SK-N-SH (cell line): ENCODE results near the gene REEP3. TPM values are rescaled to one million over a fixed set of nuclear protein-coding genes. Genes with fewer than 3 reads are reported as not detected.

Experiments used
- CTCF ChIA-PET: fragments of 300-600, 350-600 bp; formaldehyde crosslinking; extraction: SDS; loops from one replicate; lab custom pipeline; 2021; lab: Yijun Ruan, JAX
- POLR2A ChIA-PET: fragments of 350-600 bp; sonication (Branson Sonifier 250); formaldehyde crosslinking; extraction: SDS; loops from one replicate; lab custom pipeline; 2020; ENCODE audit warnings: antibody characterized with exemption, inconsistent platforms; lab: Yijun Ruan, JAX
- DNase-seq: peaks from one replicate; pipeline ENCODE4 v3.0.0; 2012
- H2AFZ ChIP-seq: fragments of 200-600 bp; sonication (generic); 2 replicates; pipeline ENCODE4 v1.8.1; 2016; ENCODE audit warnings: antibody characterized with exemption, mild to moderate bottlenecking, low read depth
- H3F3A ChIP-seq: fragments of 200-600 bp; sonication (generic); replicated peaks from 2 replicates; pipeline ENCODE3; 2016; ENCODE audit warnings: antibody characterized with exemption, mild to moderate bottlenecking; ENCODE audit not compliant: insufficient read depth
- H3K27ac ChIP-seq, 2 experiments: fragments of 200-500 bp in 1 of 2; fragments of 200-600 bp in 1 of 2; sonication (Bioruptor generic) in 1 of 2; sonication (generic), shearing (Covaris generic) in 1 of 2; 2 replicates each; pipeline versions ENCODE4 v1.5.1 to v1.6.1; 2014 to 2016; ENCODE audit warnings: low read depth in 2 of 2, inconsistent platforms in 1 of 2, low read length in 1 of 2, mild to moderate bottlenecking in 1 of 2, mixed read lengths in 1 of 2
- H3K27me3 ChIP-seq: fragments of 200-600 bp; sonication (generic), shearing (Covaris generic); 2 replicates; pipeline ENCODE4 v1.6.1; 2016; ENCODE audit warnings: mixed run types; ENCODE audit not compliant: insufficient read depth
- H3K36me3 ChIP-seq, 2 experiments: fragments of 200-500 bp in 1 of 2; fragments of 200-600 bp in 1 of 2; sonication (Bioruptor generic) in 1 of 2; sonication (generic) in 1 of 2; replicated peaks in 1 of 2; 2 replicates each; pipeline versions ENCODE3 to v1.5.1; 2014 to 2016; ENCODE audit warnings: low read length in 1 of 2, mild to moderate bottlenecking in 1 of 2; ENCODE audit not compliant: insufficient read depth in 2 of 2, control insufficient read depth in 1 of 2
- H3K4me1 ChIP-seq, 2 experiments: fragments of 200-500 bp in 1 of 2; fragments of 200-600 bp in 1 of 2; sonication (Bioruptor generic) in 1 of 2; sonication (generic), shearing (Covaris generic) in 1 of 2; 2 replicates each; pipeline versions ENCODE4 v1.5.1 to v1.6.1; 2014 to 2016; ENCODE audit warnings: low read depth in 1 of 2, low read length in 1 of 2, mixed run types in 1 of 2; ENCODE audit not compliant: insufficient read depth in 2 of 2, control insufficient read depth in 1 of 2
- H3K4me2 ChIP-seq: fragments of 200-600 bp; sonication (generic), shearing (Covaris generic); 2 replicates; pipeline ENCODE4 v1.6.1; 2017; ENCODE audit warnings: mixed run types
- H3K4me3 ChIP-seq, 2 experiments: fragments of 200-500 bp in 1 of 2; fragments of 200-600 bp in 1 of 2; sonication (Bioruptor generic) in 1 of 2; sonication (generic), shearing (Covaris generic) in 1 of 2; 2 replicates each; pipeline versions ENCODE4 v1.5.1 to v1.8.1; 2014 to 2016; ENCODE audit warnings: low read depth in 2 of 2, inconsistent platforms in 1 of 2, low read length in 1 of 2, mild to moderate bottlenecking in 1 of 2, mixed read lengths in 1 of 2, moderate library complexity in 1 of 2
- H3K79me2 ChIP-seq: fragments of 200-600 bp; sonication (generic); 2 replicates; pipeline ENCODE4 v1.8.1; 2017; ENCODE audit warnings: mild to moderate bottlenecking; ENCODE audit not compliant: insufficient read depth
- H3K9ac ChIP-seq: fragments of 200-600 bp; sonication (generic); 2 replicates; pipeline ENCODE4 v1.6.1; 2017; ENCODE audit warnings: mixed run types
- H3K9me2 ChIP-seq: fragments of 200-600 bp; sonication (generic); 2 replicates; pipeline ENCODE4 v1.6.1; 2017; ENCODE audit warnings: mixed run types
- H3K9me3 ChIP-seq: fragments of 200-600 bp; sonication (generic); 2 replicates; pipeline ENCODE4 v1.6.1; 2017; ENCODE audit warnings: mixed run types, mild to moderate bottlenecking, moderate library complexity
- H4K20me1 ChIP-seq: fragments of 200-600 bp; sonication (generic); 2 replicates; pipeline ENCODE4 v1.6.1; 2017; ENCODE audit warnings: mild to moderate bottlenecking, mixed run types; ENCODE audit not compliant: insufficient read depth
- CTCF ChIP-seq: fragments of 200-600 bp; sonication (generic); IDR thresholded peaks from 2 replicates; pipeline ENCODE4 v1.6.1; 2017; ENCODE audit warnings: antibody characterized with exemption, mild to moderate bottlenecking, moderate library complexity
- EP300 ChIP-seq, 2 experiments: IDR thresholded peaks; 2 replicates each; pipeline versions ENCODE4 v1.4.0 to v1.6.1; 2012; ENCODE audit warnings: borderline replicate concordance in 1 of 2, low read depth in 1 of 2, low read length in 1 of 2
- FOXM1 ChIP-seq: IDR thresholded peaks from 2 replicates; pipeline ENCODE4 v1.4.0; 2012; ENCODE audit warnings: low read depth, mild to moderate bottlenecking
- GATA2 ChIP-seq: sonication (generic); formaldehyde crosslinking; IDR thresholded peaks from 2 replicates; pipeline ENCODE4 v1.5.0; 2020; ENCODE audit warnings: mild to moderate bottlenecking, missing genetic modification reagents
- IRF3 ChIP-seq: fragments of 150-350 bp; IDR thresholded peaks from 2 replicates; pipeline ENCODE4 v1.6.1; 2016; ENCODE audit warnings: mild to moderate bottlenecking, low read depth, low read length
- MAX ChIP-seq: IDR thresholded peaks from 2 replicates; pipeline ENCODE4 v1.4.0; 2012; ENCODE audit warnings: low read depth
- MXI1 ChIP-seq: IDR thresholded peaks from 2 replicates; pipeline ENCODE4 v1.6.1; 2012; ENCODE audit warnings: mild to moderate bottlenecking, low read depth, low read length, improper control_type of control experiment
- NRF1 ChIP-seq: IDR thresholded peaks from 2 replicates; pipeline ENCODE4 v1.6.1; 2012; ENCODE audit warnings: low read depth, mild to moderate bottlenecking, low read length
- PBX3 ChIP-seq: IDR thresholded peaks from 2 replicates; pipeline ENCODE4; 2012
- SIN3A ChIP-seq: IDR thresholded peaks from 2 replicates; pipeline ENCODE4 v1.6.1; 2012; ENCODE audit warnings: low read depth, mild to moderate bottlenecking, low read length, moderate library complexity, borderline replicate concordance
- USF2 ChIP-seq: fragments of 150-350 bp; IDR thresholded peaks from 2 replicates; pipeline ENCODE4 v1.6.1; 2017; ENCODE audit warnings: antibody characterized with exemption, low read length, low read depth, borderline replicate concordance
- YY1 ChIP-seq: IDR thresholded peaks from 2 replicates; pipeline ENCODE4 v1.4.0; 2012; ENCODE audit warnings: low read depth, mild to moderate bottlenecking
- ZBTB33 ChIP-seq: IDR thresholded peaks from 2 replicates; pipeline ENCODE4 v1.4.0; 2012; ENCODE audit warnings: low read depth, borderline replicate concordance
- WGBS: methylation state at CpG from one replicate; pipeline ENCODE4 v1.1.6; 2017; ENCODE audit warnings: low lambda C conversion rate; 5-methylcytosine and 5-hydroxymethylcytosine counted together
- polyA plus RNA-seq, 3 experiments: library from polyadenylated mRNA; depleted of rRNA; stranded (reverse); fragments of >200 nt; gene quantifications; 2 replicates each; pipeline ENCODE4 v1.2.3, GENCODE V29; 2012

The REEP3 gene
- polyA plus RNA-seq, 1 of the 3 experiments (the other 2 are of a cell fraction), result 7.6 TPM

GRCh38 chr10:63611078-63611477 lies 89.9 kb downstream of the REEP3 start:
- 44% methylated on average over 2 of the region's 2 CpGs for WGBS
- no peaks in the 10 kb centered on the region for H3K9me3 ChIP-seq
- H3K4me2 ChIP-seq, result 0 out of 2 replicates have a peak overlapping the region, but pooled peaks have one; percentile 37
- ChIA-PET POLR2A (no interaction called here), CTCF (interaction anchor here (1.0 to 1.8 kb wide), 2 partner anchors 19 to 444 kb away, joined by 4 read pairs; no protein-coding TSS in a partner anchor)
- H3K79me2 ChIP-seq, result no peaks in the 10 kb centered on the region; the same call in 1 of the 2 replicates
- peaks cover 8 to 11% of the 10 kb centered on the region in 2 experiments; a peak in 3 of 4 replicates for H3K4me1 ChIP-seq
- H3K27ac ChIP-seq, result peak overlapping the region in 1 of 2 experiments; percentile 41; a peak in 2 of 4 replicates
- no peak overlapping the region for H2AFZ ChIP-seq
- H3K4me3 ChIP-seq, result no peak overlapping the region
- H3K9me2 ChIP-seq, result no peaks in the 10 kb centered on the region
- no peak for DNase-seq
- no peak for TF ChIP-seq NRF1
- TF ChIP-seq SIN3A, result no peak
- no peak for TF ChIP-seq CTCF
- no peak for TF ChIP-seq IRF3
- no peak for TF ChIP-seq MXI1
- no peak for TF ChIP-seq FOXM1
- TF ChIP-seq PBX3, result no peak
- TF ChIP-seq USF2, result no peak
- TF ChIP-seq MAX, result no peak
- no peak for TF ChIP-seq ZBTB33
- TF ChIP-seq GATA2 (CRISPR knock-in tag), result no peak
- TF ChIP-seq EP300 (IDR thresholded peaks at IDR 0.05; ENCODE audit: borderline replicate concordance in 1 of 2, low read depth in 1 of 2, low read length in 1 of 2), result no peak
- no peak for TF ChIP-seq YY1
- peaks cover 2 to 10% of the 10 kb centered on the region in 2 experiments for H3K36me3 ChIP-seq
- no peaks in the 10 kb centered on the region for H4K20me1 ChIP-seq
- H3K27me3 ChIP-seq, result no peaks in the 10 kb centered on the region
- peaks cover 12% of the 10 kb centered on the region for H3F3A ChIP-seq
- H3K9ac ChIP-seq, result no peak overlapping the region; the same call in 1 of the 2 replicates
